ENCODE data around the gene PHLDA3. TPM values are rescaled to one million over a fixed set of nuclear protein-coding genes. Genes with fewer than 3 reads are reported as not detected.

PHLDA3 gene
- total and polyA plus RNA-seq, 2 of the 4 experiments (the other 2 are of a cell fraction), result 41.6 to 102 TPM

GRCh38 chr1:201506557-201507359, 37.8 kb upstream of the PHLDA3 start, which contains the start of gene CSRP1:
CSRP1 (minus strand) TSS chr1:201507123; CDS start chr1:201496303, 10,820 bp downstream.
- Histone ChIP-seq H3K27me3 (ENCODE audit: control insufficient read depth, insufficient read depth, low read length) (no peaks in the 10 kb centered on the region), H3K9me3 (ENCODE audit: control insufficient read depth, insufficient read depth, low read length) (no peaks in the 10 kb centered on the region), H3K79me1 (ENCODE audit: low read depth in 1 of 2, low read length in 2 of 2) (peaks cover 7 to 35% of the 10 kb centered on the region in 2 experiments; a peak in 2 of 4 replicates), H3K27ac (ENCODE audit: insufficient read depth, low read length) (peak within 1 kb of the TSS; percentile 94), H3K4me1 (ENCODE audit: control insufficient read depth, insufficient read depth, low read length) (peaks cover 30% of the 10 kb centered on the region), H3K9ac (ENCODE audit: low read depth, low read length) (peak within 1 kb of the TSS; percentile 95), H4K5ac (ENCODE audit: low read depth, low read length) (peak within 1 kb of the TSS; percentile 86), H2AFZ (replicated peaks; ENCODE audit: low read length, poor library complexity) (peak within 1 kb of the TSS; percentile 86), H4K91ac (ENCODE audit: insufficient read depth, low read depth, low read length) (peak within 1 kb of the TSS; percentile 96), H3K4me2 (ENCODE audit: low read depth, low read length) (peak within 1 kb of the TSS; percentile 97), H3K36me3 (ENCODE audit: control insufficient read depth, insufficient read depth, low read length) (peaks cover 9% of the 10 kb centered on the region), H3K14ac (replicated peaks; ENCODE audit: low read depth, low read length) (peak within 1 kb of the TSS; percentile 96), H3K18ac (ENCODE audit: low read depth, low read length) (peak within 1 kb of the TSS; percentile 87), H2BK120ac (ENCODE audit: low read depth, low read length) (peak within 1 kb of the TSS; percentile 91), H3K56ac (ENCODE audit: extremely low read depth, insufficient read depth, low read length) (peak within 1 kb of the TSS; percentile 97), H3K4me3 (ENCODE audit: insufficient read depth, low read depth, low read length) (peak within 1 kb of the TSS; percentile 79), H2AK5ac (ENCODE audit: low read depth, low read length) (peak within 1 kb of the TSS; percentile 98), H2AK9ac (replicated peaks; ENCODE audit: low read depth, low read length, poor library complexity) (peak within 1 kb of the TSS; percentile 95), H2BK15ac (ENCODE audit: low read depth, low read length) (peak within 1 kb of the TSS; percentile 94), H2BK5ac (ENCODE audit: low read depth, low read length, poor library complexity, severe bottlenecking) (peak within 1 kb of the TSS; percentile 94), H3K4ac (ENCODE audit: low read depth, low read length) (peak within 1 kb of the TSS; percentile 95), H4K20me1 (ENCODE audit: insufficient read depth, low read length) (peaks cover 21% of the 10 kb centered on the region), H3K23ac (ENCODE audit: low read depth, low read length) (peak within 1 kb of the TSS; percentile 96), H4K8ac (ENCODE audit: low read depth in 2 of 2, low read length in 2 of 2) (peak within 1 kb of the TSS; percentile 94 to 96), H3K9me1 (ENCODE audit: insufficient read depth, low read length) (peaks cover 27% of the 10 kb centered on the region), H2BK20ac (ENCODE audit: low read depth, low read length) (peak within 1 kb of the TSS; percentile 45)
- TF ChIP-seq USF2 (IDR thresholded peaks at IDR 0.05; ENCODE audit: low read depth, low read length), result no peak
- TF ChIP-seq ELK1 (IDR thresholded peaks at IDR 0.05; ENCODE audit: borderline replicate concordance, low read depth, low read length), result no peak
- TF ChIP-seq RAD21 (IDR thresholded peaks at IDR 0.05; ENCODE audit: low read length), result no peak
- TF ChIP-seq NFE2L2 (IDR thresholded peaks at IDR 0.05; ENCODE audit: low read depth, low read length), result no peak
- TF ChIP-seq CEBPB (IDR thresholded peaks at IDR 0.05; ENCODE audit: low read depth, low read length), result no peak
- peak; percentile 96; the same call in 1 of the 2 replicates for TF ChIP-seq CHD1 (IDR thresholded peaks at IDR 0.05; ENCODE audit: low read depth, low read length)
- TF ChIP-seq MXI1 (IDR thresholded peaks at IDR 0.05; ENCODE audit: borderline replicate concordance, low read depth, low read length), result peak; percentile 90; the same call in 1 of the 2 replicates
- TF ChIP-seq FOS (IDR thresholded peaks at IDR 0.05; ENCODE audit: low read depth, low read length), result no peak
- TF ChIP-seq SMC3 (IDR thresholded peaks at IDR 0.05; ENCODE audit: low read depth, low read length), result 0 out of 2 replicates have a peak, but pooled peaks have one; percentile 10
- TF ChIP-seq BHLHE40 (IDR thresholded peaks at IDR 0.05; ENCODE audit: low read depth, low read length), result no peak
- peak; percentile 99 for TF ChIP-seq POLR2A (IDR thresholded peaks at IDR 0.05; ENCODE audit: low read depth, low read length)
- peak; percentile 75; the same call in 1 of the 2 replicates for TF ChIP-seq MAZ (IDR thresholded peaks at IDR 0.05; ENCODE audit: borderline replicate concordance, low read depth, low read length)
- intact Hi-C loops (cut with micrococcal nuclease) (loop anchor here (5.0 kb wide), 1 partner anchor 39 kb away; the partner anchor contains the start of gene PHLDA3), in situ Hi-C loops (cut with MboI; ENCODE audit: low sequenced_read_pairs) (no loop called here), dilution Hi-C loops (cut with HindIII; ENCODE audit: low sequenced_read_pairs, unreplicated experiment) (no loop called here)
- ATAC-seq (ENCODE audit: low read depth) (peak; percentile 76), DNase-seq (peak; percentile 87)
- ChIA-PET POLR2A (ENCODE audit: unreplicated experiment) (interaction anchor here (0.6 to 1.5 kb wide), 3 partner anchors 11 to 102 kb away, joined by 3 to 4 read pairs (median 3); partner anchors contain the start of gene PHLDA3), CTCF (no interaction called here)
- TSS peak; percentile 51 for BruUV-seq (replicated peaks)
- 1% methylated on average over 62 of the region's 71 CpGs; no CpG with 5 or more reads in 1 of the 2 experiments for WGBS, 2 experiments (ENCODE audit: extremely low coverage in 2 of 2, insufficient read length in 1 of 2)
